HEK293T (cell line): ENCODE results near the gene DLX6.

Experiments used
- ARNT ChIP-seq: fragments of 450-650 bp; IDR thresholded peaks from 2 replicates; pipeline ENCODE4 v1.6.1; 2017; ENCODE audit warnings: mild to moderate bottlenecking
- BHLHE40 ChIP-seq: fragments of 450-650 bp; IDR thresholded peaks from 2 replicates; pipeline ENCODE4 v1.6.1; 2016; ENCODE audit warnings: mild to moderate bottlenecking, moderate library complexity, borderline replicate concordance
- FOXA1 ChIP-seq: fragments of 450-650 bp; IDR thresholded peaks from 2 replicates; pipeline ENCODE4 v1.6.1; 2016; ENCODE audit warnings: mild to moderate bottlenecking
- FOXK2 ChIP-seq: fragments of 450-650 bp; IDR thresholded peaks from 2 replicates; pipeline ENCODE4 v1.6.1; 2016; ENCODE audit warnings: mild to moderate bottlenecking
- FOXM1 ChIP-seq: fragments of 450-650 bp; IDR thresholded peaks from 2 replicates; pipeline ENCODE4 v1.6.1; 2017; ENCODE audit warnings: mild to moderate bottlenecking, borderline replicate concordance
- HDGF ChIP-seq: fragments of 450-650 bp; IDR thresholded peaks from 2 replicates; pipeline ENCODE4 v1.6.1; 2017; ENCODE audit warnings: antibody characterized with exemption, borderline replicate concordance
- NFRKB ChIP-seq: fragments of 450-650 bp; IDR thresholded peaks from 2 replicates; pipeline ENCODE4 v1.6.1; 2016; ENCODE audit warnings: mild to moderate bottlenecking, moderate library complexity
- SP1 ChIP-seq: fragments of 450-650 bp; IDR thresholded peaks from 2 replicates; pipeline ENCODE4 v1.6.1; 2017
- SUZ12 ChIP-seq: fragments of 450-650 bp; IDR thresholded peaks from 2 replicates; pipeline ENCODE4 v1.6.1; 2016; ENCODE audit warnings: mild to moderate bottlenecking
- TARDBP ChIP-seq: fragments of 450-650 bp; IDR thresholded peaks from 2 replicates; pipeline ENCODE4 v1.6.1; 2016

GRCh38 chr7:97018126-97018601 is 12.8 kb downstream of the DLX6 start:
- TF ChIP-seq FOXM1 (no peak), ARNT (no peak), SP1 (no peak), NFRKB (no peak), FOXA1 (no peak), SUZ12 (no peak), HDGF (no peak), TARDBP (no peak), BHLHE40 (no peak), FOXK2 (no peak)
